GM19463 (cell line): Measurements from ENCODE around the gene MEGF9.

Experiments
- ATAC-seq: cut with Tn5 transposase; IDR thresholded peaks from one replicate; pipeline ENCODE4 v1.9.1; 2021; ENCODE audit warnings: mild to moderate bottlenecking, moderate library complexity; ENCODE audit not compliant: unreplicated experiment

MEGF9 gene

DNA sequence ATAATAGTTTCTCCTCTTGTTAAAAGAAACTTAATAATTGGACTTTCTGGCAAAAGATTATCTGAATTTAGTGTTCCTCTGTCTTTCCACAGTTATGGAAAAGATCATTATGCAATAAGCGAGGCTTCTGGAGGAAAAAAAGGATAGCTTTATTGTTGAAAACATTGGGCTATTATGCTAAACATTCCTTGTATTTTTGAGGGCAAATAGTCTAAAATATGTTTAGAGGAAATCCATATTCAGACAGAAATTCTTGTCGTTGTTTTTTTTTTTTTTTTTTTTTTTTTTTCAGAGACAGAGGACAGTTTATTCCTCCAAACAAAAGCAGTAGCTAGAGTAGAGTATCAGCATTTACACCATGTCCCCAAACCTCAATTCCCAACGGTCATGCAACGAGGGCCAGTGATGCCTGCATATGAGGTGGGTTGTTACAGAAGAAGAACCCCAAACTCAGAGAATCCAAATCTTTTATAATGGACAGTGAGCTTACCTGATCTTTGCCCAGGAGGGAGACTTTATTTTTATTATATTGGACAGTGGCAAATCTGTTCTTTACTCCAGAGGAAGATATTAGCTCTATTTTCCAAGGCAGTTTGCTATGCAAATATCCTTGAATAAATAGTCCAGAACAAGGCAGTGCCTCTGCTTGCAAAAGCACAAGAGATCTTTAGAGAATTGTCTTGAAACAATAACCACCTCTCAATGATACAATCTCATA is 85.9 kb downstream of the MEGF9 start:
- ATAC-seq, result no peak

DNA sequence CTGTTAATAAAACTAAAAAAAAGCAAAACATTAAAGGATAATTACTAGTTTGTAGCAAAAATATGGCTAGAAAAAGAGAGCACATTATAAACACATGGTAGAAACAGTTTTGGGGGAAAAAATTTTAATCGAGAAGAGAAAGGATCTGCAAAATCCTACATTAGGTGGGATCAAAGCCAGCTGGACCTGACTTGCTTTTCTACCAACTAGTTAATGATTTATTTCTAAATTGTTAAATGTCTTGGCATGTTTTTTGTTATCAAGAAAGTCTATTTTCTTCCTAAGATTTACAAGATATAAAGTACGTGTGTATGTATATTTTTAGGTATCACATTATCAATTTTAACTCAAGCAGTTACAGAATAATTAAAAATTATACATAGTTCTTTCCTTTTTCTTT is 87.2 kb downstream of the MEGF9 start:
- no peak for ATAC-seq

DNA sequence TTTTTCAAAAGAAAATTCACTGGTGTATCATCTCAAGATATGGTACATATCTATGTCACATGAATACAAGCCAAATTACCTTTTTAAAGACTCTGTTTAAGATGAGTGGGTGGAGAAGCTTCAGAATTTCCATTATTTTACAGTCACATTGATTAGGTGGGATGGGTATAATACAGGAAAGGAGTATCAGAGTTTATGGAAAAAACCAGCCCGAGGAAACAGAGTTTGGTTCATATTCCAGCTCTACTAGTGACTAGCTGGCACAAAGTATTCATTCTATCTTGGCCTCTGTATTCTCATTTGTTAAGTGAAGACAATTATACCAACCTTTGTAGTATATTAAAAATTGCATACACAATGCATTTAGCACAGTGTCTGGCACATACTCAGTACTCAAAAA is 87.8 kb downstream of the MEGF9 start:
- ATAC-seq, result no peak

DNA sequence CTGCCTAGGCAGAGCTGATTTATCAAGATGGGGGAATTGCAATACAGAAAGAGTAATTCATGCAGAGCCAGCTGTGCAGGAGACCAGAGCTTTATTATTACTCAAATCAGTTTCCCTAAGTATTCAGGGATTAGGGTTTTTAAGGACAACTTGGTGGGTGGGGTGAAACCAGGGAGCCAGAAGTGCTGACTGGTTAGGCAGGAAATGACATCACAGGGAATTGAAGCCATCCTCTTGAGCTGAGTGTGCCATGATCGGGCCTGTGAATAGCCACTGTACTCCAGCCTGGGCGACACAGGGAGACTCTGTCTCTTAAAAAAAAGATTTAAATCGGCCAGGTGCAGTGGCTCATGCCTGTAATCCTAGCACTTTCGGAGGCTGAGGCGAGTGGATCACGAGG is 89.0 kb downstream of the MEGF9 start:
- no peak for ATAC-seq

DNA sequence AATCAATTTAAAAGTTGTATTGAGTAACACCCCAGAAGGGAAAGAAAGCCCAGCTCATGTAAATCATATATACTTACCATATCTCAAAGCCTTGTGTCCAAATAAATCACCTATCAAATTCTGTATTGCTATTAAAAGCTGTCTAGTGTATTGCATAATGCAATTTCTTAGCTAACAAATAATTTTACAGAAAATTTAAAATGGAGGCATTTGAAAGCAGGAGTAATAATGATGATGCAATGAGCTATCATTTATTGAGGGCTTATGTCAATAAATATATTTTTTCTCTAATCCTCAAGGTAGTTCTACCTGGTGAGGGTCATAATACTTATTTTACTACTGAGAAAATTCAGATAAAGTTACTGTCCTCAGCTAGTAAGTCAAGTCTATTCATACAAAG is 91.5 kb downstream of the MEGF9 start:
- no peak for ATAC-seq

DNA sequence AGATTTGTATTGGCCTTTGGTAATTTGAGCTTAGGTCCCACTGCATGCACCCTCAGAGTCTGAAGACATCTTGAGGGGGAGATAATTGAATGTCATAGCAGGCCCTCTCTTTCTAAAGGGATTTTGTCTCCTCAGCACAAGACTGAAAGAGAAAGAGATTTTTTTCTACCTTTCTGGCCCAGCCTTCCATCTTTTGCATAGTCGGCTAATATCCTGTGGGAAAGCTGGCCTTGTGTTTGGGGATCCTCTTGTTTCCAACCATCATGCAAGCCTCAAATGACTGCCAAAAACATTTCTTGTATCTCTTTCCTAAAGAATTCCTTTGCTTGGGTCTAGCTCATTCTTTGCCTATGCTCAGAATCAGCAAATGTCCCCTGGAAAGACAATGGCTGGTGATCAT is 92.3 kb downstream of the MEGF9 start:
- ATAC-seq, result no peak

DNA sequence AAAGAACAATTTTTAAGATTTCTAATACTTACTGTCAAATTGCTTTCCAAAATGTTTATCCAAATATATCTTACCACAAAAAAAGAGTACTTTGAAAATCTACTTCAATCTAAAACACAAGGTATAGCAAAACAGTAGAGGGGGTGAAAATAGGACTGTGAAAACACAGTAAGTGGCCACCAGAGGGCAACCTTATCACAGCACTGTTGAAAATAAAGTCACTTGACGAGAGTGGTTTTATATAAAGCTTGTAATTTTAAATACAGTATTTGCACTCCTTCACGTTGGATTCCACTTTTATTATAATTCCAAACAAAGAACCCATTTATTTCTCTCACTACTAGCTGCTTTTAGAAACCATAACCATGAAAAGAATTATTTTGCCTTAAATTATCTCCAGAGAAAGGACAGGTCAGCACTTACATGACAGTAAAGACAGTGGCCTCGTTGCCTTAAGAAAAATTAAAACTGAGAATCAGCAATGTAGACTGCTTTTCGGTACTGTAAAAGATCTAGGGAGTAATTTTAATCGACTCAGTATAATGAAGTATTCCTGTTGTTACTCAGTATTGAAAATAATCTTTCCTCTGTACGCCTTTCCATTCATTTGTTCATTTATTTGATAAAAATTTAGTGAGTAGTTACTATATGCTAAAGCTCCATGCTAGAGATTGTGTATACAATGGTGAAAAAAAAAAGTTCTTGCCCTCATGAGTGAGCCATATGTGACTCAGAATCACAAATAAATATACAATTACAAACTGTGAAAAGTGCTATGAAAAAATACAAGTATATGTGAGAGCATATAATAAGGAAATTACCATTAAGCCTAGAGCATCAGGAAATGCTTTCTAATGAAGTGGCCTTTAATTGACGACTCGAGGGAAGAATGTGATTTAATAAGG is 94.3 kb downstream of the MEGF9 start:
- peak; percentile 58 for ATAC-seq

DNA sequence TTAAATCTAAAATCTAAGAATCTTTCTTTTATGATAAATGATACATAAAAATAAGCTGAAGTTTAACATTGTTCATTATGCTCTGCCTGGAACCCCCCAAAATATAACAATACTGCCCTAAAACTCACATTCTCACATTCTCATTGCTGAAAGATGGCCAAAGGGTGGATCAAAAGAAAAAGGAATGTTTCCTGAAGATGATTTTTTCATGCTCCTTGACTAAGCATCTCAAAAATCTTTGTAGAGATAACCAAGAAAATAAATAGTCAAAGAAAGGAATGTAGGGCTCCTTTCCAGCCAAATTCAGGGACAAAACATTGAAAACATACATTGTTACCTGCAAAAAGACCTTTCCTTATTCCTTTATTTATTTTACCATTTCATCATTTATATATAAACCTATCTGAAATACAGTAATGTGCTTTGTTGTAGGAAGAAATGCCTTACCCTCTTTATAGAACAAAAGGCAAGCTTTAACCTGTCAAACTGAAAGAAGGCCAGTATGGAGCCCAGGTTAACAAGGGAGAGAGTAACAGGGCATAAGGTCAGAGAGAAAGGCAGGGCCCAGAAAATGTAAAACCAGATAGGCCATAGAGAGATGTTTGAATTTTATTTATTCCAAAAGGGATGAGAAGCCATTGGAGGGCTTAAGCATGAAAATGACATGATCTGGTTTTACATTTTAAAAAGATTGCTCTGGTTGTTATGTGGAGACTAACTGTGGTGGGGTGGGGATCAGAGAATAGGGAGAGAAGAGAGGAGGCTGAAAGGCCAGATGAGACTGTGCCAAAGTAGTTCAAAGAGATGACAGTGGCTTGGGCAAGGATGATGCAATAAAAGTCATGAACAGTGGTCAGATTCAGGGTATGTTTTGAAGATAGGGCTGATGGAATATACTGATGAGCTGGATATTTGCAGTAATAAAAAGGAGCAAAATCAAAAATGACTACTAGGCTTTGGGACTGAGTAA is 97.0 kb downstream of the MEGF9 start:
- no peak for ATAC-seq

DNA sequence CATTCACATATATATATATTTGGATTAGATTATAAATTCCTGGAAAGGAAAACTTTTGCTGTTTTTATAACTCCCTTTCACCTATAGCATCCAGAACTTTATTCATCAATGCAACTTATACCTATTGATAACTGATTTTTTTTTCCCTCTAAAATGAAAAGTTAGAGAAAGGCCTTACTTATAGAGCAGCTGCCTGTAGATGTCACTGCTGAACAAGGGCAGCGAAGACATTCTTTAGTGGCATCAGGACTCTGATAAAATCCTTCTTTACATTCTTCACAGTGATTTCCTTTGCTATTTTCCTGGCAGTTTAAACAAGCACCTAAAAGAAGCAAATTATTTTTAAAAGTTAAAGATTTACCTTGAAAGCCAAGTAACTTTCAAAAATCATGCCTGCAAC is 102.1 kb downstream of the MEGF9 start:
- no peak for ATAC-seq

DNA sequence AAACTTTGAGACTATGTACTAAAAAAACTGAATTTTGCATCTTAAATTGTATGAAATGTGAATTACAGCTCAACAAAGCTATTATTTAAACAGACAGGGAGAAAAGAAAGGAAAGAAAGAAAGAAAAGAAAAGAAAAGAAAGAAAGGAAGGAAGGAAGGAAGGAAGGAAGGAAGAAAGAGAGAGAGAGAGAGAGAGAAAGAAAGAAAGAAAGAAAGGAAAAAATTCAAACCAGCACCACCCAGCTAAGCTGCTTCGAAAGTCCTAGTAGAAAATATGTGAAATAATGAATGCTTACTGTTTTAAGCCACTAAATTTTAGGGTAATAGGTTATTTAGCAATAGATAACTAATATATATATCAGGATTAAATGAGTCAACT is 102.6 kb downstream of the MEGF9 start:
- no peak for ATAC-seq

DNA sequence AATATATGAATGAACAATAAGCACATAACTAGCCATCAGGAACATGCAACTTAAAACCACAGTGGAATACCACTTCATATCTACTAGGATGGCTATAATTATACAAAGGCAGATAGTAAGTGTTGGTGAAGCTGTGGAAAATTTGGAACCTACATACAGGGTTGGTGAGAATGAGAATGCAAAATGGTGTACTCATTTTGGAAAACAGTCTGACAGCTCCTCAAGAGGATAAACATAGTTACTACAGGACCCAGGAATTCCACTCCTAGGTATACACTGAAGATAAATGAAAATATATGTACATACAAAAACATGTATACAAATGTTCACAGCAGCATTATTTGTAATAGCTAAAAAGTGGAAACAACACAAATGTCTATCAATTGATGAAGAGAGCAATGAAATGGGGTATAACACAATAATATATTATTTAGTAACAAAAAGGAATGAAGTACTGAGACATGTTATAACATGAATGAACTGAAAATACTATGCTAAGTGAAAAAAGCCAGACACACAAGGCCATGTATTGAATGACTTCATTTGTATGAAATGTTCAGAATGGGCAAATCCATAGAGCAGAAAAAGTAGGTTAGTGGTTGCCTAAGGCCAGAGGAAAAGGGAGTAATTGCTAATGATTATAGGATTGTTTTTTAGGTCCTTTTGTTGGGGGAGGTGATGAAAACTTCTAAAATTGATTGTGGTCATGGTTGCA is 103.1 kb downstream of the MEGF9 start:
- ATAC-seq, result no peak

DNA sequence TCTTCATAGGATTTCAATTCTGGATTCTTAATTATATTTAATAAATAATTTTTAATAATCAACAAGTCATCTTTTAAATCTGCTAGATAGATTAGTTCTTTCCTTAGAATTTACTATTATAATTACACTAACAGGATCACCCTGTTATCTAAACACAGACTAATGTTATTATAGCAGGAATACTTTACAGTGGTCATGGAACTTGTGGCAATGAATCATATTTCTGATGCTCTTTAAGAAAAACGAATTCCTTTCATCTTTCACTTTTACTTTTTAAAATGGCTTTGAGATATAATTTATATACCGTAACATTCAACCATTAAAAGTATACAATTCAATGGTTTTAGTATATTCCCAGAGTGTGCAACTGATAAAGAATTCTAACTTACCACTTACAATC is 104.6 kb downstream of the MEGF9 start:
- ATAC-seq, result no peak

DNA sequence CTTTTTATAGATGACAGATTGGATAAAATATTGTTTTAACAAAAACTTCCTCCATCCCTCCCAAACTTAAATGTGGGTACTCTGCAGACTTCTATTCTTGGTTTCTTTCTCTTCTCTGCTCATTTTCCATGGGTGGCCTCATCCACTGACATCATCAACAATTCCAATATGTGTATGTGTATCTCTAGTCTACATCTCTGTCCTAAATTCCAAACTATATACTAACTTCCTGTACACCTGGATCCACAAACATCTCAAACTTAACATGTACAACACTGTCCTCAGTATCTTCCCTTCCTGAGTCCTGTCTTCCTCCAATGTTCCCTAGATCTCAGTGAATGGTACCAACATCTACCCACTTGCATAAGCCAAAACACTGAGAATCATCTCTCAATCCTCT is 105.8 kb downstream of the MEGF9 start:
- no peak for ATAC-seq

DNA sequence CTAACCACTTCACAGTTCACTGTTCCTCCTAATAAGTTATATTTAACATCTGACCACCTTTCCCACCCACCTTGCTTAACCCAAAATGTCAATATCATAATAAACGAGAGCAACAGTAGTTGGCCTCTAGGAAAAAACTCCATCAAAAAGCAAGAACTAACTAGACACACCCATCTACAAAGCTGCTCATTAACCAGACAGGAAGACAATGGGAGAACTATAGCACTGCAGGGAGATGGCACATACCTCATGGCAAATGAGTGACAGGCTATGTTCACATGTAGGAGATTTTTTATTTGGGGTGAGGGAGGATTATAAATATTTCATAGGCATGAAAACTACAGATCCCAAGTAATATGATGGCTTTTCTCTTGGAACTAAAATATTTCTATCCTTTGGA is 110.7 kb downstream of the MEGF9 start:
- no peak for ATAC-seq

DNA sequence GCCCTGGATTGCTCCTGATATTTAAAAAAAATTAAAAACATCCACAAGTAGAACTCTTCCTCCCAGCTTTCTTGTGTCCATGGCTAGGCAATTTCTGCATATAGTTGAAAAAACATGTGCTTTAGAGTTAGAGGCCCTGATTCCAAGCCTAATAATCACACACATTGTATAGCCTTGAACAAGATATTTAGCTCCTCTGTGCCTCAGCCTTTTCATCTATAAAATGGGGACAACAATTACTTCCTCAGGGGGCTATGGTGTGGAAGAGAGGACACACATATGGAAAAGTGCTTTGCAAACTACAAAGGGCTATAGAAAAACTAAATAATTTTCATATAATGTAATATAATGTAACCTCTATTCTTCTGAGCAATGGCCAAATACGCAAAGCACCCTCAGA is 111.3 kb downstream of the MEGF9 start:
- ATAC-seq, result no peak

DNA sequence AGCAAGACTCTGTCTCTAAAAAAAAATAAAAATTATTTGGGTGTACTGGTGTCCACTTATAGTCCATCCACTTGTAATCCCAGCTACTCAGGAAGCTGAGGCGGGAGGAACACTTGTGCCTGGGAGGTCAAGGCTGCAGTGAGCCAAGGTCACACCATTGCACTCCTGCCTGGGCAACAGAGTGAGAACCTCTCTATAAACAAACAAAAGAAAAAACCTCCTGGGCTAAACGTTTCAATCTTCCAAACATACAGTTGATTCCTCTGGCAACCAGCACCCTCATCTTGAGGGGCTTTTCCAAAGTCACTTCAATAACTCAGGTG is 120.4 kb downstream of the MEGF9 start:
- ATAC-seq, result no peak

DNA sequence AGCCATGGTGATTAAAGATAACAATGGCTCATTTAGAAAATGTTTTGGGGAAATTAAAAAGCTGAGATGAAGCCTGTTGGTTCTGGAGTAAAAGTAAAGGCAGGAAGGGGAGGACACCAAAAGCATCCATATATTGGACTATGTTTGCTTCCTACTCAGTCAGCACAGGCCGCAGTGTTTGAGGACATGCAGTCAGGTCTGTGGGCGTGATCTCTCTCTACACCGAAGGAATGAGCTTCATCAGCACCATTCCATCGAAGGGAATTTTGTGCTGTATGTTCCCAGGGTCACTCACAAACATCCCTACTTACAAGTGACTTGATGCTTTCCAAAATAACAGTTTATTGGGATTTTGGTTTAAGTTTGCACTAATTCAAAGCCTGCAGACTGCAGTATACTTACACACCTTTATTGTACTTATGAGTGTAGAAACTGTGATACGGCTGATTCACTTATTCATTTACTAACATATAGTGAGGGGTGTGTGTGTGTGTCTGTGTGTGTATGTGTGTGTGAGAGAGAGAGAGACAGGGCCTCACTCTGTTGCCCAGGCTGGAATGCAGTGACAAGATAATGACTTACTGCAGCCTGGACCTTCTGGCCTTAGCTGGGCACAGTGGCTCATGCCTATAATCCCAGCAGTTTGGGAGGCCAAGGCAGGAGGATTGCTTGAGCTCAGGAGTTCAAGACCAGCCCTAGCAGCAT is 120.9 kb downstream of the MEGF9 start:
- ATAC-seq, result no peak

DNA sequence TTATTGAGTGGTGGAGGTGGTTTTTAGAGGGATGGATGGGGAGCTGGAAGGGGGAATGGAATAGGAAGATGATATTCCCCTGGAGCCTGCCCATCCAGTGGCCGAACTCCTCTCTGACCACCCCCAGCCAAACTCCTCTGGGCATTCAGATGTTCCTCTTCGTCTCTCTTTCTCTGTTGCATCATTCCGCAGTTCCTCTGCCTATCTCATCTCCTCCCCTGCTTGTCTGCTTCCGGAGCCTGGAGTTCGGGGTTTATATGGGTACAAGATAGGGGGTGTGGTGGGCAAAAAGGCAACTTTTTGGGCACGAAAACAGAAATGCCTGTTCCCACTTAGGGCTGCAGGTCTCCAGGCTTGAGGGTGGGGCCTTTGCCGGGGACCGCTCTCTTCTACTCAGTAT is 122.1 kb downstream of the MEGF9 start:
- ATAC-seq, result no peak

DNA sequence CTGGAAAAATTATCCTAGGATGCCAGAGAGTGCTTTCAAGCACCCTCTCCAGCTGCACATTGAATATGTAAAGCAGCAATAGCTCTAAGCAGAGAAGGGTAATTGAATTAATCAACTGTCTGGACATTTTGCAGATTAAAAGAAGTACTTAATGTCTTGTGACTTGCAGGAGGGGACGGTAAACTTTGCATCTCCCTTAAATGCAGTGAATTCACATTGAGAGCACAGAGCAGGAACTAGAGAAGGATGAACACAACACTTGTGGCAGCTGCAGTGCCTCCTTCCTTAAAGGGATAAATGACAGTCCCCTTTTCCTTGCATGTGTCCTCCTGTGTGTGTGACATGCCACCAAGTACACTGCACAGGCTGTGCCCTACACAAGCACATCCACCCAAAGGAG is 126.9 kb downstream of the MEGF9 start:
- no peak for ATAC-seq

DNA sequence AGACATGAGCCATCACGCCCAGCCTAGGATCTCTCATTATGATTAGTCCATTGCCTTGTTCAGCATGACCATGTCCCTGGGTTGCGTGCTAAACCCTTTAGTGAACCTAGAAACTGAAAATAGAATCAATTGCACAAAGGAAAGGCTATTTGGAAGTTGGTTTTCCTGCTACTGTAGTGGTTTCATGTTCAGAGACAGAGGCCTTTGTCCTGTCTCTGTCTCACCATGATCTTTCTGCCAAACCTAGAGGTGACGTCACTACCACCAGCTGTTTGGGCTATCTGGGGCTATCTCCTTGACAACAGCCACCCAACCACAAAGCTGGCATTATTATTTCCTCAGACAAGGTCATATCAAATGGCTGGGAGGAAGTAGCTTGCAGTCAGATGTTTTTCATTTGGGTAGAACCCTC is 130.3 kb downstream of the MEGF9 start:
- peak; percentile 51 for ATAC-seq
